ENCODE results near the gene PLA2G2F. TPM values are rescaled to one million over a fixed set of nuclear protein-coding genes. Genes with fewer than 3 reads are reported as not detected.

PLA2G2F gene
- total and polyA plus RNA-seq, 9 of the 15 experiments (the other 6 are each of a cell fraction or from before 2014, with no cell fraction given): not detected

- TF ChIP-seq TAF15 (IDR thresholded peaks at IDR 0.05; ENCODE audit: low read depth, low read length) (no peak), U2AF1 (optimal IDR thresholded peaks at IDR 0.05; ENCODE audit: low read depth, low read length) (no peak), ZNF324 (CRISPR knock-in tag; IDR thresholded peaks at IDR 0.05) (no peak), NFE2L1 (tag; IDR thresholded peaks at IDR 0.05; ENCODE audit: borderline replicate concordance, low read depth) (no peak), CEBPB (tag; IDR thresholded peaks at IDR 0.05) (no peak), SAFB2 (IDR thresholded peaks at IDR 0.05; ENCODE audit: borderline replicate concordance, low read depth, low read length, severe bottlenecking) (no peak), BRCA1 (IDR thresholded peaks at IDR 0.05) (no peak), BRCA1 (CRISPR knock-in tag; IDR thresholded peaks at IDR 0.05) (no peak), ETV5 (CRISPR knock-in tag; IDR thresholded peaks at IDR 0.05; ENCODE audit: low read depth) (0 out of 2 replicates have a peak, but pooled peaks have one; percentile 64), NR2C2 (CRISPR knock-in tag; IDR thresholded peaks at IDR 0.05) (0 out of 2 replicates have a peak, but pooled peaks have one; percentile 48), NR2C2 (tag; IDR thresholded peaks at IDR 0.05) (no peak), SMARCC2 (IDR thresholded peaks at IDR 0.05; ENCODE audit: low read depth) (no peak), MLLT1 (IDR thresholded peaks at IDR 0.05) (no peak), CC2D1A (IDR thresholded peaks at IDR 0.05) (peak; percentile 87; the same call in 1 of the 2 replicates), VEZF1 (CRISPR knock-in tag; IDR thresholded peaks at IDR 0.05) (peak; percentile 86), MCM3 (IDR thresholded peaks at IDR 0.05) (no peak), DDX20 (tag; IDR thresholded peaks at IDR 0.05; ENCODE audit: low read depth) (no peak), TFAP4 (CRISPR knock-in tag; IDR thresholded peaks at IDR 0.05; ENCODE audit: borderline replicate concordance) (peak; percentile 47; the same call in 1 of the 2 replicates)
- TF ChIP-seq, protein P1, sequence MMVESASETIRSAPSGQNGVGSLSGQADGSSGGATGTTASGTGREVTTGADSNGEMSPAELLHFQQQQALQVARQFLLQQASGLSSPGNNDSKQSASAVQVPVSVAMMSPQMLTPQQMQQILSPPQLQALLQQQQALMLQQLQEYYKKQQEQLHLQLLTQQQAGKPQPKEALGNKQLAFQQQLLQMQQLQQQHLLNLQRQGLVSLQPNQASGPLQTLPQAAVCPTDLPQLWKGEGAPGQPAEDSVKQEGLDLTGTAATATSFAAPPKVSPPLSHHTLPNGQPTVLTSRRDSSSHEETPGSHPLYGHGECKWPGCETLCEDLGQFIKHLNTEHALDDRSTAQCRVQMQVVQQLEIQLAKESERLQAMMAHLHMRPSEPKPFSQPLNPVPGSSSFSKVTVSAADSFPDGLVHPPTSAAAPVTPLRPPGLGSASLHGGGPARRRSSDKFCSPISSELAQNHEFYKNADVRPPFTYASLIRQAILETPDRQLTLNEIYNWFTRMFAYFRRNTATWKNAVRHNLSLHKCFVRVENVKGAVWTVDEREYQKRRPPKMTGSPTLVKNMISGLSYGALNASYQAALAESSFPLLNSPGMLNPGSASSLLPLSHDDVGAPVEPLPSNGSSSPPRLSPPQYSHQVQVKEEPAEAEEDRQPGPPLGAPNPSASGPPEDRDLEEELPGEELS (CRISPR knock-in tag; IDR thresholded peaks at IDR 0.05; ENCODE audit: borderline replicate concordance): no peak
- TF ChIP-seq, protein P2, sequence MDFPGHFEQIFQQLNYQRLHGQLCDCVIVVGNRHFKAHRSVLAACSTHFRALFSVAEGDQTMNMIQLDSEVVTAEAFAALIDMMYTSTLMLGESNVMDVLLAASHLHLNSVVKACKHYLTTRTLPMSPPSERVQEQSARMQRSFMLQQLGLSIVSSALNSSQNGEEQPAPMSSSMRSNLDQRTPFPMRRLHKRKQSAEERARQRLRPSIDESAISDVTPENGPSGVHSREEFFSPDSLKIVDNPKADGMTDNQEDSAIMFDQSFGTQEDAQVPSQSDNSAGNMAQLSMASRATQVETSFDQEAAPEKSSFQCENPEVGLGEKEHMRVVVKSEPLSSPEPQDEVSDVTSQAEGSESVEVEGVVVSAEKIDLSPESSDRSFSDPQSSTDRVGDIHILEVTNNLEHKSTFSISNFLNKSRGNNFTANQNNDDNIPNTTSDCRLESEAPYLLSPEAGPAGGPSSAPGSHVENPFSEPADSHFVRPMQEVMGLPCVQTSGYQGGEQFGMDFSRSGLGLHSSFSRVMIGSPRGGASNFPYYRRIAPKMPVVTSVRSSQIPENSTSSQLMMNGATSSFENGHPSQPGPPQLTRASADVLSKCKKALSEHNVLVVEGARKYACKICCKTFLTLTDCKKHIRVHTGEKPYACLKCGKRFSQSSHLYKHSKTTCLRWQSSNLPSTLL (IDR thresholded peaks at IDR 0.05): no peak
Observed at GRCh38 chr1:20151906-20152598, 12.9 kb downstream of the PLA2G2F start (continued).

Measured in K562 (cell line).